Neural progenitor cell (in vitro differentiated cells): Measurements from ENCODE around the gene LRIG3.

ENCODE experiments used
- CTCF ChIP-seq: fragments of 200-600 bp; sonication (generic); IDR thresholded peaks from 2 replicates; pipeline ENCODE4 v1.5.1; 2017; ENCODE audit warnings: antibody characterized with exemption, mild to moderate bottlenecking
- EZH2 ChIP-seq: fragments of 200-600 bp; sonication (generic); IDR thresholded peaks from 2 replicates; pipeline ENCODE4 v1.6.1; 2017; ENCODE audit warnings: antibody characterized with exemption, mild to moderate bottlenecking, moderate library complexity
- EZH2phosphoT487 ChIP-seq: fragments of 200-600 bp; sonication (generic); IDR thresholded peaks from 2 replicates; pipeline ENCODE4 v1.6.1; 2017; ENCODE audit warnings: antibody characterized with exemption

GRCh38 chr12:58873496-58873895 lies 46.8 kb downstream of the LRIG3 start:
- TF ChIP-seq CTCF (no peak), EZH2phosphoT487 (no peak), EZH2 (no peak)
